Vagina (tissue), 2 donors: ENCODE measurements around the gene F5. TPM values are rescaled to one million over a fixed set of nuclear protein-coding genes. Genes with fewer than 3 reads are reported as not detected.
A peak's percentile ranks its signal among the peaks of the same experiment; 100 is the strongest.

ENCODE experiments used
- DNase-seq, 2 donors: peaks; one replicate each; pipeline ENCODE4 v3.0.0-alpha.2; 2017; ENCODE audit errors: extremely low spot score in 2 of 2
- H3K27ac ChIP-seq: fragments of 200-600 bp; sonication (generic); one replicate; pipeline ENCODE4 v1.5.1; 2019
- H3K27me3 ChIP-seq: fragments of 200-600 bp; sonication (generic); one replicate; pipeline ENCODE4 v1.5.1; 2019
- H3K36me3 ChIP-seq, 2 donors: fragments of 200-600 bp; sonication (generic); one replicate each; pipeline ENCODE4 v1.5.1; 2017 to 2019
- H3K4me1 ChIP-seq: fragments of 200-600 bp; sonication (generic); one replicate; pipeline ENCODE4 v1.5.1; 2019
- H3K4me3 ChIP-seq, 2 donors: fragments of 200-600 bp; sonication (generic); 1 replicate in 1 of 2; 2 replicates in 1 of 2; pipeline ENCODE4 v1.5.1; 2016 to 2019
- H3K9me3 ChIP-seq: fragments of 200-600 bp; sonication (generic); one replicate; pipeline ENCODE4 v1.5.1; 2019
- CTCF ChIP-seq, 3 experiments: fragments of 450-650 bp in 2 of 3; fragments of 200-600 bp in 1 of 3; sonication (generic) in 1 of 3; IDR thresholded peaks; one replicate each; pipeline ENCODE4 v1.5.1; 2017 to 2019; ENCODE audit warnings: antibody characterized with exemption in 3 of 3, mild to moderate bottlenecking in 2 of 3, moderate library complexity in 2 of 3
- POLR2A ChIP-seq, 2 donors: fragments of 450-650 bp; IDR thresholded peaks; one replicate each; pipeline ENCODE4 v1.6.1; 2017; ENCODE audit warnings: antibody characterized with exemption in 2 of 2, mild to moderate bottlenecking in 2 of 2, moderate library complexity in 2 of 2
- POLR2AphosphoS5 ChIP-seq, 2 donors: sonication (generic); formaldehyde crosslinking; IDR thresholded peaks; one replicate each; pipeline ENCODE4 v1.9.0; 2017; ENCODE audit warnings: antibody characterized with exemption in 2 of 2, mild to moderate bottlenecking in 2 of 2, low read depth in 1 of 2; ENCODE audit not compliant: insufficient read depth in 1 of 2
- intact Hi-C: fragments of 100-400 bp; cut with DNase I; formaldehyde crosslinking; loops from one replicate; pipeline ENCODE4 v1.15.1; 2023
- total RNA-seq: library from RNA; depleted of rRNA; stranded (reverse); fragments of >200 nt; gene quantifications from one replicate; pipeline ENCODE4 v1.2.3, GENCODE V29; 2016

Gene F5
- total RNA-seq, 1 donor from 2014 or later, result 3.9 TPM

- Histone ChIP-seq H3K27me3 (no peaks in the 10 kb centered on the region), H3K4me3 (no peak overlapping the region), H3K4me1 (no peaks in the 10 kb centered on the region), H3K9me3 (peaks cover 5% of the 10 kb centered on the region), H3K36me3 (no peaks in the 10 kb centered on the region), H3K27ac (no peak overlapping the region)
- no peak for DNase-seq
- intact Hi-C loops, result no loop called here
- TF ChIP-seq CTCF (IDR thresholded peaks at IDR 0.05) (no peak), POLR2A (IDR thresholded peaks at IDR 0.05) (no peak), POLR2AphosphoS5 (IDR thresholded peaks at IDR 0.05; ENCODE audit: insufficient read depth in 1 of 2, low read depth in 1 of 2) (no peak)
Observed at GRCh38 chr1:169563019-169563615, 23.2 kb downstream of the F5 start.

- no peaks in the 10 kb centered on the region for H3K27me3 ChIP-seq
- no peaks in the 10 kb centered on the region for H3K4me1 ChIP-seq
- intact Hi-C loops, result no loop called here
- no peak for DNase-seq
- no peak overlapping the region for H3K4me3 ChIP-seq
- no peak overlapping the region for H3K27ac ChIP-seq
- peaks cover 5% of the 10 kb centered on the region for H3K9me3 ChIP-seq
- no peaks in the 10 kb centered on the region for H3K36me3 ChIP-seq
- TF ChIP-seq POLR2AphosphoS5 (IDR thresholded peaks at IDR 0.05; ENCODE audit: insufficient read depth in 1 of 2, low read depth in 1 of 2) (no peak), POLR2A (IDR thresholded peaks at IDR 0.05) (no peak), CTCF (IDR thresholded peaks at IDR 0.05) (no peak)
Observed at GRCh38 chr1:169561692-169562091, 24.6 kb downstream of the F5 start.

GRCh38 chr1:169557131-169557530 is 29.1 kb downstream of the F5 start:
- intact Hi-C loops, result no loop called here
- DNase-seq, result no peak
- no peaks in the 10 kb centered on the region for H3K27me3 ChIP-seq
- no peak overlapping the region for H3K4me3 ChIP-seq
- H3K9me3 ChIP-seq, result no peaks in the 10 kb centered on the region
- no peaks in the 10 kb centered on the region for H3K4me1 ChIP-seq
- TF ChIP-seq CTCF (IDR thresholded peaks at IDR 0.05) (no peak), POLR2A (IDR thresholded peaks at IDR 0.05) (no peak), POLR2AphosphoS5 (IDR thresholded peaks at IDR 0.05; ENCODE audit: insufficient read depth in 1 of 2, low read depth in 1 of 2) (no peak)
- H3K27ac ChIP-seq, result no peak overlapping the region
- no peaks in the 10 kb centered on the region for H3K36me3 ChIP-seq

- Histone ChIP-seq H3K27ac (no peak overlapping the region), H3K36me3 (no peaks in the 10 kb centered on the region), H3K9me3 (no peaks in the 10 kb centered on the region), H3K4me1 (no peaks in the 10 kb centered on the region), H3K4me3 (no peak overlapping the region), H3K27me3 (no peaks in the 10 kb centered on the region)
- TF ChIP-seq POLR2AphosphoS5 (IDR thresholded peaks at IDR 0.05; ENCODE audit: insufficient read depth in 1 of 2, low read depth in 1 of 2) (no peak), POLR2A (IDR thresholded peaks at IDR 0.05) (no peak), CTCF (IDR thresholded peaks at IDR 0.05) (peak in 1 of 3 experiments; percentile 13)
- intact Hi-C loops, result no loop called here
- no peak for DNase-seq
Observed at GRCh38 chr1:169550294-169550693, 36.0 kb downstream of the F5 start.

GRCh38 chr1:169548282-169548681 is 38.0 kb downstream of the F5 start:
- no peaks in the 10 kb centered on the region for H3K9me3 ChIP-seq
- TF ChIP-seq CTCF (IDR thresholded peaks at IDR 0.05), result no peak
- no peak for TF ChIP-seq POLR2A (IDR thresholded peaks at IDR 0.05)
- TF ChIP-seq POLR2AphosphoS5 (IDR thresholded peaks at IDR 0.05; ENCODE audit: insufficient read depth in 1 of 2, low read depth in 1 of 2), result no peak
- H3K27ac ChIP-seq, result no peak overlapping the region
- no peak for DNase-seq
- H3K36me3 ChIP-seq, result no peaks in the 10 kb centered on the region
- H3K4me1 ChIP-seq, result no peaks in the 10 kb centered on the region
- no peak overlapping the region for H3K4me3 ChIP-seq
- H3K27me3 ChIP-seq, result no peaks in the 10 kb centered on the region
- intact Hi-C loops, result no loop called here
